Measurements from ENCODE around the gene MYRF. TPM values are rescaled to one million over a fixed set of nuclear protein-coding genes. Genes with fewer than 3 reads are reported as not detected.

Gene MYRF
- total RNA-seq, 1 donor from 2014 or later: 15.9 TPM

DNA sequence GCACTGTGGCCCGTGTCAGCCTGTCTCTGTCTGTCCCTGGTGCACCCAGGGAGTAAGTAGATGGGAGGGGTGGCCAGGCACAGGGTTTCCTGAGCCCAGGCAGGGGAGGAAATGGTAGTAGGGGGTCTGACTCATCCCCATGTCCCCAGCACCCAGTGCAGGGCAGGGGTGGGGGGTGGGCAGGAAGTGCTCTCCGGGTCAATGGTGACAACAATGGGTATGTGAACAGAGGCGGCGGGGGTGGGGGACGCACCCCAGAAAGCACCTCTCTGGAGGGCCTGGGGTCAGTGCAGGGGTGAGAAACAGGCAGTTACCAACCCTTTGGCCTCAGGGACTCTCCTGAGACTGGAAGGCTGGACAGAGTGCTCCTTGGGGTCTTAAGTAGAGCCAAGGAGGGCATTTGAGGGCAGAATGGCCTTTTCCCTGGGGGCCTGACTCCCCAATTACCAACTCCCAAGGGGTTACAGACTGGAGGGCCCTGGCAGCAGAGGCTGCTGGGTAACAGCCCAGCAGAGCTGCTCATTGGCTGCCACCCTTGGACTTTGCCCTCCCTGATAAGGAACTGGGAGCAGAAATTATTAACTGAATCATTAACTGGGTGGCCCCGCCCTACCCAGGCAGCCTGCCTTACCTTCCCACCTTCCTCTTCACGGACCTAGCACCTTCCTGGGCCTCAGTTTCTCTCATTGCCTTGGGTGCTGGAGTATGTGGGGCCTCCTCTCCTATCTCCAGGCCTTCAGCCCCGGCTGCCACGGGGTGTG is 4.2 kb downstream of the MYRF start:
- DNase-seq (ENCODE audit: low spot score) (peak; percentile 90), ATAC-seq (peak; percentile 85)

DNA sequence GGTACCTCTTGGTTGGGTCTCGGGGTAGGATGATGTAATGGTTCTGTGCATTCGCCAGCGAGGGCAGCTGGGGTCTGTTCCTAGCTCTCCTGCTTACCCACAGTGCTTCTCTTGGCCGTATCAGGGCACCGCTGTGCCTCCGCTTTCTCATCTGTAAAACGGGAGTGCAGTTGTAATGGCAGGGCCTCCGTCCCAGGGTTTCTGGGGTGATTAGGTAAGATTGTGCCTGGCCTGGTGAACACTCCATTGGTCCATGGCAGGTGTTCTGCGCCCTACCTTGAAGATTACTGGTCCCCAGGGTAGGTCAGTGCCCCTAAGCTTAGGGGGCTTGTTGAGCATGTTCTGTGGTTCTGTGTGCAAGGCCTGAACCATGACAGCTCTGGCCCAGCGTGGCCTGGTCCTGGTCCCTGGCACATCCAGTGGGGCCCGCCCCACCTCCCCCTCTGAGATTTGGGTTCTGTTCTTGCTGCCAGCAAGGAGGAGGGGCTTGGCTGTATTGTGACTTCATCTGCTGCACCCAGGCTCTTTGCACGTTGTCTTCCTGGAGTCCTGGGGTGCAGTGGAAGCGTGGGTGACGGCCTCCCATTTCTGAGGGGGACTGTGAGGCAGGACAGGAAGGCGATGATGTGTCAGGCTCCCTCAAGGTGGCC is 4.9 kb downstream of the MYRF start:
- peak; percentile 66 for ATAC-seq
- peak; percentile 70 for DNase-seq (ENCODE audit: low spot score)

DNA sequence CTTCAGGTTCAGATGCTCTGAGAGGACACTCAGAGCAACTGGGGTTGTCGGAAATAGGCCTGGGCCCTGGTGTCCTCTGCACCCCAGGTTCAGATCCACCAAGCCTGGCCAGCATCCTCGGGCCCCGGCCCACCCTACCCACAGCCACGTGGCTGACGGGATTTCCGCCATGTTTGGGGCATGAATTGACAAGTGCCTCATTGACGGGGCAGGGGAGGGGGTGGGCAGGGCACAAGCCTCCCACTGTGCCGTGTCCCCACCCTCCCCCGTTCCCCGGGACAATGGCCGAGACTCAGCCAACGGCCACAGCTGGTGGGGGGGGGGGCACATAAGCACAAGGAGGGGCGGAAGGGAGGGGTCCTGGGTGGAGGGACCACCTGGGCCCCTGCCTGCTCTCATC is 8.5 kb downstream of the MYRF start:
- ATAC-seq (no peak), DNase-seq (ENCODE audit: low spot score) (no peak)

DNA sequence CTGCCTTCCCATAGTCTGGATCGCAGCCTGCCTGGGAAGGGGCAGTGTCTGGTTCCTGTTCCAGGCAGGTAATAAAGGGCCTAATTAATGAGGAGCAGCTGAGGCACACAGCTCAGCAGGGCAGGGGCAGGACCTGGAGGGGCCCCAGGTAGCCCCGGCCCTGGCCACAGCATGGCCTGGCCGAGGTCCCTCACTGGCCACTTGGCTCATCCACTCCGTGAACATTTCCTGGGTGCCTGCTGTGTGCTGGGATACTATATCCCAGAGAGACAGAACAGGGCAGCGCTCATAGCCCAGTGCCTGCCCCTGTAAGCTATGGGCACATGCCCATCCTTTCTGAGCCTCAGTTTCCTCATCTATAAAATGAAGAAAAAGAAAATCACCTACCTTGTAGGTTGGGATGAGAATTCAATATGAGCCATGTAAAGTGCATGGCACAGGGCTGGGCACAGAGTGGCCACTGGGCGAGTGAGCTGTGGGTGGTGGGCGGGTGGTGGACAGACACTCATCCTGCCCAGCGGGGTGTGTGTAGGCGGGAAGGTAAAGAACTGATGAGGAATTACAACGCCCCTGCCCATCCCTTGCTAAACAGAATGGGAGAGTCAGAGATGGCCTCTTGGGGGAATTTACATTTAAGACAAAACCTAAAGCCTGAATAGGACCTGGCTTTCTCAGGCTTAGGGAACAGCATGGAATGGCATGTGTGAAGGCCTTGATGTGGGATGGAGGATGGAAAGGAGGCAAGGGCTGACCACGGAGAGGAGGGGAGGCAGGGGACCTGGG is 9.2 kb downstream of the MYRF start:
- no peak for DNase-seq (ENCODE audit: low spot score)
- no peak for ATAC-seq

DNA sequence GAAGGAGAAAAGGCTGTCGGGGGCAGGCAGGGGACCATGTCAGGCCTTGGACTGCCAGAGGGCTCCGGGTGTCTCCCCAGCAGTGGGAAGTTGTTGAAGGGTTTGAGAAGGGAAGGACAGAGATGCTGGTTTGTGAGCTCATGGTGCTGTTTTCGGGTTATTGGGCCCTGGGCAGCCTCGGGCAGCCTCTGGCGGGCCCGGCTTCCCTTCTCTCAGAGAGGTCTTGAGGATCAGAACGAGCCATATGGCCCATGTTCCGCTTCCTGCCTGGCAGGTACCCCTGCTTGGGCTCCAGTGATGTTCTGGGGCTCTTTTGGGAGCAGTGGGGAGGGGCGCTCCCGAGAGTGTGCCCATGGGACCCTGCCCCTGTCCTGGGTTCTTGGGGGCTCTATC is 9.8 kb downstream of the MYRF start:
- ATAC-seq (no peak), DNase-seq (ENCODE audit: low spot score) (no peak)

DNA sequence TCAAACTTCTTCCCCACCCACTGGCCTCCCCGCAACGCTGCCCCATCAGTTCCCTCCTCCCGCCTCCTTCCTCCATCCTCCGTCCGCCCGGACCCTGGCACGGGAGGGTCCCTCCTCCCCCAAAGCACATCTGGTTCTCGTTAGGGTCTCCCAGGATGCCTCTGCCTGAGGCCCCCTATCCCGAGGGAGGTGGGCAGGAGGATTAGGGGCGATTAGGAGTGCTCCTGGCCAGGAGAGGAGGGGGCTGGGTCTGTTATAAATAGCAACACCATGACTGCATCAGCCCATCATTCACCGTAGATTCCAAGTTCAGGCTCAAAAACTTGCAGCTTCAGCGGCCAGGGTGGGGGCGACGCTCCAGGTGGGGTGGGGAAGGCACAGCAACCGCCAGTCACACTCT is 10.4 kb downstream of the MYRF start:
- no peak for ATAC-seq

DNA sequence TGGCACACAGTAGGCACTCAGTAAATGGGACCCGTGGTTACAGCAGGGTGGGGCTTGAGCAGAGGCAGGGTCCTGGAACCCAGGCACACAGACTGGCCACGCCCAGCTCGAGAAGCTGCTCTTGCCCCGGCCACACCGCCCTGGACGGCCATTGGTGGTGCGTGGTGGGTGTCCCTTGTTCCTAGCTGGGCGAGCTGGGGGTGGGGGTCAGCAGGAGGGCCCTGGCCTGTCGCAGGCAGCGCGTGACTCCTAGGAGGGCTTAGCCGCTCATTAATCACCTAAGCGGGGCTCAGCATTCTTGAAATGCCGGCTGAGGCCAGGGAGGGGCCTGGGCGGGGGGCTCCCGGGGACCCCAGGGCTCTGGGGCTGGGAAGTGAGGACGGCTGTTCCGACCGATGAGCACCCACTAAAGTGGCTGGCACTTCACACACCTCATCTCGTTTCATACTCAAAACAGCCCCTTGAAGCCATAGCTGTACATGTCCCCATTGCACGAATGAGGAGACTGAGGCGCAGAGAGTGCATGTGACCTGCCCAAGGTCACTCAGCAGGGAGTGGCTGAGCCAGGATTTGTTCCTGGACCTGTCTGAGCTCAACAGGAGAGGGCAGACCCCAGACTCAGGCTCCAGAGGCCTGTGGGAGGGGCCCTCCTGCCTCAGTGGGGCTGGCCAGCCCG is 11.6 kb downstream of the MYRF start:
- DNase-seq (ENCODE audit: low spot score) (no peak), ATAC-seq (no peak)

More for the DNA sequence above, 10.4 kb downstream of the MYRF start:
- DNase-seq (ENCODE audit: low spot score): no peak

DNA sequence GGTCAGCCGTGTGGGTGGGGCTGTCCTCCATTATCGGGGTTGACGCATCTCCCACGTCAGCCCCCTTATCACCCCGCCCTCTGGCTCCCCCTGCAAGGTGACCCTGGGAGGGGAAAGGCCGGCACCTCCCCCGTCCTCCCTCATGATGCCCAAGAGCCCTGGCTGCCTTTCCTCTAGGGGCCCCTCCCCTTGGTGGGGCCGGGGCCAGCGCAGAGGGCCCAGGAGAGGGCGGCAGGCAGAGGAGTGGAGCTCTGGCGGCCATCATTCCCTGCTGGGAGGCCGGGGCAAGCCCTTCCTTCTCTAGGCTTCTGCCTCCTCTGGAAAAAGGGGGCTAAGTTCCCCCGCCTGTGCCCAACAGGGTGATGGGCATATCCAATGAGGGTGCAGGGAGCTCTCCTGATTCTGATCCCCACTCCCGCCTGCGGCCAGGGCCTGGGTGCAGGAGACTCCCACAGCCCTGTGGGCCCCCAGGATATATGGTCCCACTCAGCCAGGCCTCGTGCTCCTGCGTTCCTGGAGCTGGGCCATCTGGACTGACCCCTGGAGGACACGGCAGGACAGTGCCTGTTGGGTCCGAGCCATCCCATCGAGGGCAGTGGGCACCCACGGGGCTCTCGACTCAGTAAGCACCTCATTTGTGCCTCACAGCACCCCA is 12.3 kb downstream of the MYRF start:
- DNase-seq (ENCODE audit: low spot score): no peak
- peak; percentile 6 for ATAC-seq

DNA sequence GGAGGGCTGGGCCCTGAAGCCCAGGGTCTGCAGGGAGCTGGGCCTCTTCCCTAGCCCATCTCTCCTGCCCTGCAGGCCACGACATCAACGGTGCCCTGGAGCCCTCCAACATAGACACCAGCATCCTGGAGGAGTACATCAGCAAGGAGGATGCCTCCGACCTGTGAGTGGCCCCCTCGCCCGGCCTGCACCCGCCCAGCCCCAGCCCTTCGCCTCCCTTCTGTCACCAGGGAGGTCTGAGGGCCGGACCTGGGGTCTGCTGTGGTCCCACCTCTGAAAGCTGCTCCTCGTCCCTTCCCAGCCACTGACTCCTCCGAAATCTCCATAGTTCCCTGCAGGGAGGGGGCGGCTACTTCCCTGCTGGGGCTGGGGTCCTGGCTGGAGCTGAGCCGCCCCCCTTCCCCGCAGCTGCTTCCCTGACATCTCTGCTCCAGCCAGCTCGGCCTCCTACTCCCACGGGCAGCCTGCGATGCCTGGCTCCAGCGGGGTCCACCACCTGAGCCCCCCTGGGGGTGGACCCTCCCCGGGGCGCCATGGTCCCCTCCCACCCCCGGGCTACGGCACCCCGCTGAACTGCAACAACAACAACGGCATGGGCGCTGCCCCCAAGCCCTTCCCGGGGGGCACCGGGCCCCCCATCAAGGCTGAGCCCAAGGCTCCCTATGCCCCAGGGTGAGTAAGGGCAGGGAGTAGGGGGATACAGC is 13.3 kb downstream of the MYRF start:
- DNase-seq (ENCODE audit: low spot score) (no peak), ATAC-seq (no peak)

DNA sequence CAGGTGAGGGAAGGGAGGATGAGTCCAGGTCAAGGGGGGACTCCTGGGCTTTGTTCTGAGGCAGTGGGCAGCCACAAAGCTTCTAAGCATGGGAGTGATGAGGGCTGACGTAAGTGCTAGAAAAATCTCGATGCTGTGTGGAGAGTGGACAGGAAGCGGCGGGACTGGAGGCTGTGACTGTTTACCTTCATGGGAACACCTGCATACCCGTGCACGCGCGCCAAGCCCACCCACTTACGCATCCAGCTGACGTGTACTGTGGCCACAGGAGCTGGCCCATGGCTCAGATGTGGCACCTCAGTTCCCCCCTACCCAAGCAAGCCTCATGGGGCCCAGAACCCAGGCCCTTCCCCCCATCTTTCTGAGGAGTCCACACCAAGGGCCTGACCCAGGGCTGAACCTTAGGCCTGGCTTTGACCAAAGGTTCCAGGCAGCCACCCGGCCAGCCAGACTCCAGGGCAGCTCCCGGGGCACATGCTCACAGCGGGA is 14.0 kb downstream of the MYRF start:
- ATAC-seq (peak; percentile 79), DNase-seq (ENCODE audit: low spot score) (peak; percentile 79)

DNA sequence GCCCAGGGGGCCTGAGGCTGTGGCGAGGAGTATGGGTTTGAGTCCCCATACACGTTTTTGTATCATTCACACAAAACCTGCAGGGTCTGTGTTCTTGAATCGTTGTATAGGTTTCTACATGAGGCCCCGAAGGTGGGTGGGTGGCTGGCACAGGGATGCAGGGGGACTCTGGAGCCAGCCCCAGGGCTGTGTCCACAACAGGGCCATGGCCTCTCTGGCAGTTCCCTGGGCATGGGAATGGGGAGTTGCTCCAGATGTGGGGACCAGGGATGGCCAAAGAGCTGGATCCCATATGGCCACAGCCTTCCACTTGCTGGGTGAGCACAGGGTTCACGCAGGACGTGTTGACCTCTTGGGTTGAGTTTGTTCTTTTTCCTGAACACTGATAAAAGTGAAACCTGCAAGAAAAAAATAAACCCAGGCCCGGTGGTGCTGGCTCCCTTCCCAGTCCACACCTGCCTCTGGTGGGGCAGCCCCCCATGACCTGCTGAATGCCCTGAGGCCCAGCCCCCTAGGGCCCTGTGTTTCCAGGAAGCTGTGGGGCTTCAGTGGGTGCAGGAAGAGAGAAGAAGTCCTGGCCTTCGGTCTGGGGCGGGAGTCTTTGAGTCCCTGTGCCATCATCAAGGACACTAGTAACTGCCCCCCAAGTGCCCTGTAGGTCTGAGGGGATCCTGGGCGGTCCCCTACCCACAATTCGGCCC is 16.1 kb downstream of the MYRF start:
- ATAC-seq: peak; percentile 2
- DNase-seq (ENCODE audit: low spot score): no peak

DNA sequence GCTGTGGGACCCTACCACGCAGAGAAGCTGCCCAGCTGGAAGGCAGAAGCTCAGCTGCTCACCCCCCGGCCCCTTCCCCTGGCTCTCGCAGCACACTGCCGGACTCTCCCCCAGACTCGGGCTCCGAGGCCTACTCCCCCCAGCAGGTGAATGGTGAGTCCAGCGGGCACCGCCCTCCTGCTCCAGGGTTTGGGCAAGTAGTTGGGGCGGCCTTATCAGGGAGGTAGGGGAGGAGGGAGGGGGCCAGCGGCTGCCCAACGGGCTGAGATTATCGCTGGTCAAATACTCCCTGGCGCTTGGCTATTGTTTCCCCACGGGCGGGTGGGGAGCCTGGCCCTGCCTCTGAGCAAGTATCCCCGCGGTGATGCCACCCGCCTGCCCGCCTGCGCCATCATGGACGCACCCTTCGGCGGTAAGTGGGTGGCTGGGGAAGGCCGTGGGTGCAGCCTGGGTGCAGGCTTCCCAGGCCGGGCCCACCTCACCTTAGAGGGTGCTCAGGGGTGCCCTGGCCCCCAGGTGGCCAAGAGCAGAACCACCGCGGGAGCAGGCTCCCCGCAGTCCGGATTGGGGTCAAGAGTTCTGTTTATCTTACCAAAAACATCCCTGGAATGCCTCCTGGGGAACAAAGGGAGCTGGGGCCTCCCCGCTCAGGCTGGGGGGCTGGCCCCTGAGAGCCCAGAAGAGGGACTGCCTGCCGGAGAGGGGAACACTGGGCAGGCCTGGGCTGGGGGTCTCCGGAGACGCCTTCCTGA is 16.9 kb downstream of the MYRF start:
- no peak for ATAC-seq
- no peak for DNase-seq (ENCODE audit: low spot score)

DNA sequence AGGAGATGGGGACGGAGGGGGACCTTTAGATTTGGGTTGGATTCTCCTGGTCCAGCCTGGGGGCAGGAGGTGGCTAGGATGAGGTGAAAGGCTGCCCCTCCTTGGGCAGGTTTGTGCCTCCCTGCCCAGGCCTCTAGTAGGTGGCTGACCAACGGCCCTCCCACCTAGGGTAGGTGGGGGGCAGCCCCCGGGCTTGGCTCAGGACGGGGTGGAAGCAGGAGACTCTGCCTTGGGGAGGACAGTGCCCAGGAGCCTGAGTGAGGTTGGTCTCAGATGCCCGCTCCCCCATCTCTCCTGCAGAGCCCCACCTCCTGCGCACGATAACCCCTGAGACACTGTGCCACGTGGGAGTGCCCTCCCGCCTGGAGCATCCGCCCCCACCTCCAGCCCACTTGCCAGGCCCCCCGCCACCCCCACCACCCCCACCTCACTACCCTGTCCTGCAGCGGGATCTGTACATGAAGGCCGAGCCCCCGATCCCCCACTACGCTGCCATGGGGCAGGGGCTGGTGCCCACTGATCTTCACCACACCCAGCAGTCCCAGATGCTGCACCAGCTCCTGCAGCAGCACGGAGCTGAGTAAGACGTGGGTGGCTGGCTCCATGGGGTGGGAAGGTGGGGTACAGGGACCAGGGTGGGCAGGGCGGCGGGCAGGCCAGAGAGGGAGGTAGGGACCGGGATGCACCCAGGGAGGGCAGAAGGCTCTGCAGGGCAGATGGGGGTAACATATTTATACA is 17.7 kb downstream of the MYRF start:
- DNase-seq (ENCODE audit: low spot score): no peak
- no peak for ATAC-seq

DNA sequence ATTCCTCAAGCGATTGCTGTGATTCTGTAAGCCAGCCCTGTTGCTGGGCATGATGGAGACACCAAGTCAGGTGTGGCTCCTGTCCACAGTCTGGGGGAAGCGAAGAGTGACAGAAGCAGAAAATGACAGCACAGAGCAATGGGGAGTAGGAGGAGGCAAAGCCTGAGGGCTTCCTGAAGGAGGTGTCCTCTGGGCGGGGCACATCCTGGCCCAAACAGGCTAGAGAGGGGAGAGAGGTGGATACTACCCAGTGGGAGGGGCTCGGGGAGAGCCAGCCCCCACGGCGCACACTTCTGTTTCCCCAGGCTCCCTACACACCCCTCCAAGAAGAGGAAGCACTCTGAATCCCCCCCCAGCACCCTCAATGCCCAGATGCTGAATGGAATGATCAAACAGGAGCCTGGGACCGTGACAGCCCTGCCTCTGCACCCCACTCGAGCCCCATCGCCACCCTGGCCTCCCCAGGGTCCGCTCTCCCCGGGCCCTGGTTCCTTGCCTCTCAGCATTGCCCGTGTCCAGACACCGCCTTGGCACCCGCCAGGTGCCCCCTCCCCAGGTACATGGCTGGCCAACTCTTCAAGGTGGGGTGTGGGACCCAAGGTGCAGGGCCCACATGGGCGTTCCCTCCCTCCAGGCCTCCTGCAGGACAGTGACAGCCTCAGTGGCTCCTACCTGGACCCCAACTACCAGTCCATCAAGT is 18.9 kb downstream of the MYRF start:
- DNase-seq (ENCODE audit: low spot score): no peak

DNA sequence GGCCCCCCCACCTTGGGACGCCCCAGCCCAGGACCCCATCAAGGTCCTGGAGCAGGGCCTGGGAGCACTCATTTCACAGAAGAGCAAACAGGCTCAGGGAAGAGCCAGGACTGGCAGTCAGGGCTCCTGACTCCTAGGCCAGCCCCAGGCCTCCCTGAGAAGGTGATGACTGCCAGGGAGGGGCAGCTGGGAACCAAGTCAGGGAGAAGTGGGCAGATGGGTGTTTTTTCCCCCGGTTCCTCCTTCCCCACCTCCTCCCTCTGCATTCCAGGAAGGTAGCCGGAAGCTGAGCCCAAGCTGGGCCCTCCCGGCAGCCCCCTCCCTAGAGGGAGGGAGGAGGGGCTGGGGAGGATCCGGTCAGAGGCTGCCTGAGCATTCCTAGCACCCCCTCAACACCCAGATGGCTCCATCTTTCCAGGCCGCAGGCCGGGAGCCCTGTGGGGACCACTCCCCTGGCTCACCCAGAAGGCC is 19.6 kb downstream of the MYRF start:
- no peak for ATAC-seq
- no peak for DNase-seq (ENCODE audit: low spot score)

More for the DNA sequence above, 18.9 kb downstream of the MYRF start:
- no peak for ATAC-seq

DNA sequence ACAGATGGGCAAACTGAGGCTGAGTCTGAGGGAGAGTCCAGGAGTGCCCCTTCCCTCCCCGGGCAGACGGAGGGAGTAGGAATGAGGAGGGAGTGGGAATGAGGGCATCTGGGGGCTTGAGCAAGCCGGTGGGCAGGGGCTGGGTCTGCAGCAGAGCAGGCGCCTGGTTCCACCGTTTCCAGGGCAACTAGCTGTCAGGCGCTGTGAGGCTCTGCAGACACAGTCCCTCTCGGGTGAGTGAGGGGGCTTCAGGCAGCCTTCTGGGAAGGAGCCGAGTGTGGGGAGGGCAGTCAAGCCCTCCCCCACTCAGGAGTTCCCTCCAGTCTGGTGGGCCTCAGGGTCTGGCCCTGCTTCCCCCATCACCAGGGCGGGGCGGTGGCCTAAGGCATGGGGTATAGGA is 20.9 kb downstream of the MYRF start:
- no peak for ATAC-seq
- no peak for DNase-seq (ENCODE audit: low spot score)

DNA sequence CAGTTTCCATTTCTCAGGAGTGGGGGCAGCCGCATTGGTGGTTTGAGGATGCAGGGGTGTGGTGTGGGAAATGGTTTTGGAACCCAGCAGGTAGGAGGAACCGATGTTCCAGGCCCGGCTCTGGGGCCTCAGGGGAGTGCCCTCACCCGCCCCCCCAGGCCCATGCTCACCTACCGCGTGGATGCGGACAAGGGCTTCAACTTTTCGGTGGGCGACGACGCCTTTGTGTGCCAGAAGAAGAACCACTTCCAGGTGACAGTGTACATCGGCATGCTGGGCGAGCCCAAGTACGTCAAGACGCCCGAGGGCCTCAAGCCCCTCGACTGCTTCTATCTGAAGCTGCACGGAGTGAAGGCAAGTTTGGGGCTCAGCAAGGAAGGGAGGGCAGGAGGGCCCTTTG is 21.4 kb downstream of the MYRF start:
- no peak for DNase-seq (ENCODE audit: low spot score)
- ATAC-seq: no peak

Data from left lobe of liver (tissue), 2 donors.